Stomach (tissue), 9 donors: Measurements from ENCODE around the gene CAMK2G. TPM values are rescaled to one million over a fixed set of nuclear protein-coding genes. Genes with fewer than 3 reads are reported as not detected.
A peak's percentile ranks its signal among the peaks of the same experiment; 100 is the strongest.
"Not testable (repeated sequence)": the region's sequence is repeated elsewhere in the genome, so short reads cannot be mapped to it uniquely, and the experiment has no call there.

Experiments used
- DNase-seq, 2 donors: peaks; one replicate each; pipeline versions ENCODE4 v3.0.0 to v3.0.0-alpha.2; 2013 to 2019
- H3K27ac ChIP-seq, 5 donors: fragments of 200-600 bp in 4 of 5; sonication (generic) in 4 of 5; one replicate each; pipeline ENCODE4 v1.5.1; 2013 to 2019; ENCODE audit warnings: mild to moderate bottlenecking in 1 of 5, moderate library complexity in 1 of 5
- H3K27me3 ChIP-seq, 3 donors: fragments of 200-600 bp; sonication (generic); one replicate each; pipeline ENCODE4 v1.5.1; 2017 to 2019; ENCODE audit warnings: mixed run types in 1 of 3
- H3K36me3 ChIP-seq, 4 donors: fragments of 200-600 bp; sonication (generic); 1 replicate in 3 of 4; 2 replicates in 1 of 4; pipeline ENCODE4 v1.5.1; 2016 to 2019
- H3K4me1 ChIP-seq, 4 donors: fragments of 200-600 bp; sonication (generic); one replicate each; pipeline ENCODE4 v1.5.1; 2016 to 2019
- H3K4me3 ChIP-seq, 4 donors: fragments of 200-600 bp; sonication (generic) in 3 of 4; one replicate each; pipeline ENCODE4 v1.5.1; 2016 to 2019; ENCODE audit warnings: mild to moderate bottlenecking in 1 of 4
- H3K9me3 ChIP-seq, 4 donors: fragments of 200-600 bp; sonication (generic); one replicate each; pipeline ENCODE4 v1.5.1; 2016 to 2019
- EP300 ChIP-seq: sonication (generic); formaldehyde crosslinking; IDR thresholded peaks from one replicate; pipeline ENCODE4 v1.6.1; 2017; ENCODE audit warnings: antibody characterized with exemption
- POLR2A ChIP-seq, 4 donors: fragments of 450-650 bp; IDR thresholded peaks; one replicate each; pipeline ENCODE4 v1.6.1; 2016; ENCODE audit warnings: antibody characterized with exemption in 4 of 4, control low read depth in 2 of 4, mild to moderate bottlenecking in 1 of 4, moderate library complexity in 1 of 4
- POLR2AphosphoS5 ChIP-seq, 3 donors: sonication (generic); formaldehyde crosslinking; IDR thresholded peaks; one replicate each; pipeline ENCODE4 v1.6.1; 2016; ENCODE audit warnings: antibody characterized with exemption in 3 of 3
- WGBS, 5 donors: extraction: QIAGEN DNeasy Blood & Tissue Kit in 3 of 5; methylation state at CpG; one replicate each; pipeline versions ENCODE4 v1.1.5 to v1.1.7; 2013 to 2018; 5-methylcytosine and 5-hydroxymethylcytosine counted together
- intact Hi-C: fragments of 100-400 bp; cut with DNase I; formaldehyde crosslinking; loops from one replicate; pipeline ENCODE4 v1.15.1; 2023; ENCODE audit warnings: low total_unique reads
- polyA plus RNA-seq, 3 donors: library from polyadenylated mRNA; stranded (reverse); fragments of 200-250 nt; gene quantifications; one replicate each; pipeline ENCODE4 v1.2.3, GENCODE V29; 2013
- total RNA-seq, 5 donors: library from RNA; depleted of rRNA; stranded (reverse); fragments of >200 nt; gene quantifications; one replicate each; pipeline versions ENCODE4 v1.1.0 to v1.2.3, GENCODE V29; 2014 to 2016
- TF ChIP-seq, protein P1 (sequence below), 7 experiments: fragments of 450-650 bp in 4 of 7; fragments of 200-600 bp in 3 of 7; sonication (generic) in 3 of 7; IDR thresholded peaks; one replicate each; pipeline ENCODE4 v1.5.1; 2016 to 2019; ENCODE audit warnings: antibody characterized with exemption in 7 of 7, control low read depth in 2 of 7, mild to moderate bottlenecking in 1 of 7
- donor health status: healthy with polysubstance abuse.
- donor health status: Bipolar disorder and iron deficiency.
- donor health status: healthy.

The CAMK2G gene
- total and polyA plus RNA-seq, 8 donors, result 7.5 to 93.3 (median 29.6) TPM

DNA sequence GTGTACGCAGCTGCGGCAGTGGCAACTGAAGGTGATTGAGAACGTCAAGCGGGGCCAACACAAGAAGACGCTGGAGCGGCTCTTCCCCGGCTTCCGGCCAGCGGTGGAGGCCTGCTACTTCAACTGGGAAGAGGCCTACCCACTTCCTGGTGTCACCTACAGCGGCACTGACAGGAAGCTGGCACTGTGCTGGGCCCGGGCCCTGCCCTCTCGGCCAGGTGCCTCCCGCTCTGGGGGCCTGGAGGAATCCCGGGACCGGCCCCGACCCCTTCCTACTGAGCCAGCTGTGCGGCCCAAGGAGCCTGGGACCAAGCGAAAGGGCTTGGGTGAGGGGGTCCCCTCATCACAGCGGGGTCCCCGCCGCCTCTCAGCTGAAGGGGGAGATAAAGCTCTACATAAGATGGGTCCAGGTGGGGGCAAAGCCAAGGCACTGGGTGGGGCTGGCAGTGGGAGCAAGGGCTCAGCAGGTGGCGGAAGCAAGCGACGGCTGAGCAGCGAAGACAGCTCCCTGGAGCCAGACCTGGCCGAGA is 82.4 kb downstream of the CAMK2G start:
- Histone ChIP-seq H3K4me1 (peaks cover 13 to 25% (median 18%) of the 10 kb centered on the region in 4 donors), H3K4me3 (no peak overlapping the region), H3K27ac (no peak overlapping the region), H3K27me3 (no peaks in the 10 kb centered on the region), H3K9me3 (no peaks in the 10 kb centered on the region), H3K36me3 (peaks cover 81 to 88% (median 85%) of the 10 kb centered on the region in 4 donors)
- DNase-seq, result no peak
- 93 to 96% (median 94%) methylated on average over 17 to 26 of the region's 26 CpGs for WGBS, 5 donors
- intact Hi-C loops, result no loop called here
- TF ChIP-seq POLR2A (IDR thresholded peaks at IDR 0.05) (no peak), EP300 (no peak), POLR2AphosphoS5 (IDR thresholded peaks at IDR 0.05) (no peak)
- TF ChIP-seq, protein P1, sequence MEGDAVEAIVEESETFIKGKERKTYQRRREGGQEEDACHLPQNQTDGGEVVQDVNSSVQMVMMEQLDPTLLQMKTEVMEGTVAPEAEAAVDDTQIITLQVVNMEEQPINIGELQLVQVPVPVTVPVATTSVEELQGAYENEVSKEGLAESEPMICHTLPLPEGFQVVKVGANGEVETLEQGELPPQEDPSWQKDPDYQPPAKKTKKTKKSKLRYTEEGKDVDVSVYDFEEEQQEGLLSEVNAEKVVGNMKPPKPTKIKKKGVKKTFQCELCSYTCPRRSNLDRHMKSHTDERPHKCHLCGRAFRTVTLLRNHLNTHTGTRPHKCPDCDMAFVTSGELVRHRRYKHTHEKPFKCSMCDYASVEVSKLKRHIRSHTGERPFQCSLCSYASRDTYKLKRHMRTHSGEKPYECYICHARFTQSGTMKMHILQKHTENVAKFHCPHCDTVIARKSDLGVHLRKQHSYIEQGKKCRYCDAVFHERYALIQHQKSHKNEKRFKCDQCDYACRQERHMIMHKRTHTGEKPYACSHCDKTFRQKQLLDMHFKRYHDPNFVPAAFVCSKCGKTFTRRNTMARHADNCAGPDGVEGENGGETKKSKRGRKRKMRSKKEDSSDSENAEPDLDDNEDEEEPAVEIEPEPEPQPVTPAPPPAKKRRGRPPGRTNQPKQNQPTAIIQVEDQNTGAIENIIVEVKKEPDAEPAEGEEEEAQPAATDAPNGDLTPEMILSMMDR (IDR thresholded peaks at IDR 0.05), result no peak

DNA sequence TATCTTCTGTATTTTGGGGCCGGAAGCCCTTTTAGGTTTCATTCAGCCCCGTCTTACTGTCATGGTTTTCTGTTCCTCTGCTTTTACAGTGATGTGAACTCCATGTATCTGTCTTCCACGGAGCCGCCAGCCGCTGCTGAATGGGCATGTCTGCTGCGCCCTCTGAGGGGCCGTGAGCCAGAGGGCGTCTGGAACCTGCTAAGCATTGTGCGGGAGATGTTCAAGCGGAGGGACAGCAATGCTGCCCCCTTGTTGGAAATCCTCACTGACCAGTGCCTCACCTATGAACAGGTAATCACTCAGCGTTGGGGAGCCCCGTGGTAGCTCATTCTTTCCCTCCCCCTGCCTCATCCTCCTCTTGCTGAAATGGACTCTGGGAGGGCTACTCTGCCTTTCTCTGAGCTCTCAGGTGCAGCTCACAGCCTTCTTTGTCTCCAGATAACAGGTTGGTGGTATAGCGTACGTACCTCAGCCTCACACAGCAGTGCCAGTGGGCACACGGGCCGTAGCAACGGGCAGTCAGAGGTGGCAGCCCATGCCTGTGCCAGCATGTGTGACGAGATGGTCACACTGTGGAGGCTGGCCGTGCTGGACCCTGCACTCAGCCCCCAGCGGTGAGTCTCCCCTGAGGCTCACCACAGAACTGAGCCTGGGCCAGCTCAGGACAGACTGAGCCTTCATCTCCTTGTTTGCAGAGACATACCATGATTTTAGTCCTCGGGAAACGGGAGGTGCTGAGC is 83.3 kb downstream of the CAMK2G start:
- intact Hi-C loops, result no loop called here
- peaks cover 22 to 34% (median 25%) of the 10 kb centered on the region in 4 donors for H3K4me1 ChIP-seq
- H3K27me3 ChIP-seq, result no peaks in the 10 kb centered on the region
- H3K4me3 ChIP-seq, result no peak overlapping the region
- peaks cover 72 to 79% (median 76%) of the 10 kb centered on the region in 4 donors for H3K36me3 ChIP-seq
- DNase-seq, result no peak
- no peak overlapping the region for H3K27ac ChIP-seq
- 91 to 95% (median 94%) methylated on average over 16 to 22 of the region's 22 CpGs for WGBS, 5 donors
- TF ChIP-seq POLR2AphosphoS5 (IDR thresholded peaks at IDR 0.05), result no peak
- no peak for TF ChIP-seq EP300
- TF ChIP-seq, protein P1 (IDR thresholded peaks at IDR 0.05), result no peak
- no peak for TF ChIP-seq POLR2A (IDR thresholded peaks at IDR 0.05)
- H3K9me3 ChIP-seq, result no peaks in the 10 kb centered on the region

DNA sequence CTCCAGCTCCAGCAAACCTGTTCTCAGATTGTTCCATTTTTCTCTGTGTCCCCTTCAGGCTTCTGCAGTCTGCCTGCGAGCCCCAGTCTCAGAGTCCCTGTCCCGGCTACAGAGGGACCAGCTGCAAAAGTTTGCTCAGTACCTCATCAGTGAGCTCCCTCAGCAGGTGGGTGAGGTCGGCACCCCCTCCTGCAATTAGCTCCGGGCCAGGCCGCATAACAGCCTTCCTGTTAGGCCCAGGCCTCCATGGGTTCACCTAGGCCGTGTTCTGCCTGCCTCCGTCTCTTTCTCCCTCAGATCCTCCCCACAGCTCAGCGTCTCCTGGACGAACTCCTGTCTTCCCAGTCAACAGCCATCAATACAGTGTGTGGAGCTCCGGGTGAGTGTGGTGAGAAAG is 84.7 kb downstream of the CAMK2G start:
- intact Hi-C loops, result no loop called here
- H3K9me3 ChIP-seq, result no peaks in the 10 kb centered on the region
- H3K27ac ChIP-seq, result no peak overlapping the region
- H3K4me3 ChIP-seq, result no peak overlapping the region
- 84 to 94% (median 89%) methylated on average over 10 of the region's 10 CpGs for WGBS, 5 donors
- no peaks in the 10 kb centered on the region for H3K27me3 ChIP-seq
- H3K36me3 ChIP-seq, result peaks cover 60 to 65% (median 62%) of the 10 kb centered on the region in 4 donors
- no peak for DNase-seq
- TF ChIP-seq EP300, result no peak
- TF ChIP-seq, protein P1 (IDR thresholded peaks at IDR 0.05), result no peak
- TF ChIP-seq POLR2A (IDR thresholded peaks at IDR 0.05), result no peak
- TF ChIP-seq POLR2AphosphoS5 (IDR thresholded peaks at IDR 0.05), result no peak
- H3K4me1 ChIP-seq, result peaks cover 26 to 39% (median 30%) of the 10 kb centered on the region in 4 donors

DNA sequence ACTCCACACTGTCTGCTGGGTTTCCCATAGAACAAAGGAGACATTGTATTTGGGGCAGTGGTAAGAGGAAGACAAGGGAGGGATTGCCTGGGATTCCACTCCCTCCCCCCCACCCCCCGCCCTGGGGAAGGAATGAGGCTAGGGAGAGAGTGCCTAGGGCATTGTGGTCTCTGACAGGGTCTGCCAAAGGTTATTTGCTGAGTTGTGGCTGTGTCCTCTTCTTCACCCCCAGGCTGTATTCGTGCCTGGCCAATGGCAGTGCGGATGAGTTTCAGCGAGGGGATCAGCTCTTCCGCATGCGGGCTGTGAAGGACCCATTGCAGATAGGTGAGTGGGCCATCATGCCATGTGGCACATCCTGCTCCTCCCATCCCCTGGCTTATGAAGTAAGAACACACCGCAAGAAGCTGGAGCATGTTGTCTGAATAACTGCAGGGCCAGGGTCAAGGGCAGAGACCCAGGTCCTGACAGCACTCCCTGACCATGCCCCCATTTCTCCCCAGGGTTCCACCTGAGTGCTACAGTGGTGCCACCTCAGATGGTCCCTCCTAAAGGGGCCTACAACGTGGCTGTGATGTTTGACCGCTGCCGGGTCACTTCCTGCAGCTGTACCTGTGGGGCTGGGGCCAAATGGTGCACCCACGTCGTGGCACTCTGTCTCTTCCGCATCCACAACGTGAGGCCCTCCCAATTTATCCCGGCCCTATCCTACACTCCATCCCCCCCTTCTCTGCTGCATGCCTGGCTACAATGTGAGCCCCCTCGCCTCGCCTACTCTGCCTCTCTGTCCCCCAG is 85.3 kb downstream of the CAMK2G start:
- Histone ChIP-seq H3K4me3 (no peak overlapping the region), H3K27me3 (no peaks in the 10 kb centered on the region), H3K9me3 (no peaks in the 10 kb centered on the region), H3K36me3 (peaks cover 54 to 59% (median 56%) of the 10 kb centered on the region in 4 donors), H3K27ac (no peak overlapping the region), H3K4me1 (peaks cover 29 to 45% (median 34%) of the 10 kb centered on the region in 4 donors)
- TF ChIP-seq POLR2AphosphoS5 (IDR thresholded peaks at IDR 0.05) (no peak), POLR2A (IDR thresholded peaks at IDR 0.05) (no peak), EP300 (no peak)
- TF ChIP-seq, protein P1 (IDR thresholded peaks at IDR 0.05), result no peak
- intact Hi-C loops, result no loop called here
- 88 to 93% (median 90%) methylated on average over 8 to 17 of the region's 17 CpGs for WGBS, 5 donors
- DNase-seq, result no peak

DNA sequence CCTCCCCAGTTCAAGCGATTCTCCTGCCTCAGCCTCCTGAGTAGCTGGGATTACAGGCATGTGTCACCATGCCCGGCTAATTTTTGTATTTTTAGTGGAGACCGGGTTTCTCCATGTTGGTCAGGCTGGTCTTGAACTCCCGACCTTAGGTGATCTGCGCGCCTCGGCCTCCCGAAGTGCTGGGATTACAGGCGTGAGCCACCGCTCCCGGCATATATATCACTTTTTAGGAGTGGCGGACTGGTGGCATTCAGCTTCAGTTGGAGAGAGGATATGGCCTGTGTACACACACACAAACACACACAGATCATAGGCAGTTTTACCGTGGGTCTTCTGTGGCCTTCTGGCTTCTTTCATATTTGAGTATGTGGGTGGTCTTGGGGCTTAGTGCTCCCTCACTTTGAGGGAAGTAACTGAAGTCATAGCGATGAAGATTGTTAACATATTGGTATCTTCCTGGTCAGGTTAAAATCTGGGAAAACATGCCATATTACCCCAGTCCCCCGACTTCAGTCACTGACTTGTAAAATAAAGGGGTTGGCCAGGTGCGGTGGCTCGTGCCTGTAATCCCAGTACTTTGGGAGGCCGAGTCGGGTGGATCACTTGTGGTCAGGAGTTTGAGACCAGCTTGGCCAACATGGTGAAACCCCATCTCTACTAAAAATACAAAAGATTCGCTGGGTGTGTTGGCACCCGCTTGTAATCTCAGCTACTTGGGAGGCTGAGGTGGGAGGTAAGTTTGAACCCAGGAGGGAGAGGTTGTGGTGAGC is 87.1 kb downstream of the CAMK2G start:
- 88 to 90% (median 89%) methylated on average over 21 of the region's 21 CpGs for WGBS, 5 donors
- H3K27ac ChIP-seq, result peak overlapping the region in 2 of 5 donors; percentile 90 to 94
- DNase-seq, result not testable (repeated sequence)

More for the DNA sequence above, 87.1 kb downstream of the CAMK2G start:
- Histone ChIP-seq H3K4me3 (peak overlapping the region; percentile 82 to 97 (median 95)), H3K36me3 (peaks cover 35 to 40% (median 38%) of the 10 kb centered on the region in 4 donors), H3K4me1 (peaks cover 41 to 63% (median 53%) of the 10 kb centered on the region in 4 donors)
- H3K27me3 ChIP-seq, H3K9me3 ChIP-seq, intact Hi-C loops: not testable (repeated sequence)
